Measurements from ENCODE around the gene GBX1. TPM values are rescaled to one million over a fixed set of nuclear protein-coding genes. Genes with fewer than 3 reads are reported as not detected.

Gene GBX1
- total and polyA plus RNA-seq, 2 of the 4 experiments (the other 2 are of a cell fraction), result not detected

DNA sequence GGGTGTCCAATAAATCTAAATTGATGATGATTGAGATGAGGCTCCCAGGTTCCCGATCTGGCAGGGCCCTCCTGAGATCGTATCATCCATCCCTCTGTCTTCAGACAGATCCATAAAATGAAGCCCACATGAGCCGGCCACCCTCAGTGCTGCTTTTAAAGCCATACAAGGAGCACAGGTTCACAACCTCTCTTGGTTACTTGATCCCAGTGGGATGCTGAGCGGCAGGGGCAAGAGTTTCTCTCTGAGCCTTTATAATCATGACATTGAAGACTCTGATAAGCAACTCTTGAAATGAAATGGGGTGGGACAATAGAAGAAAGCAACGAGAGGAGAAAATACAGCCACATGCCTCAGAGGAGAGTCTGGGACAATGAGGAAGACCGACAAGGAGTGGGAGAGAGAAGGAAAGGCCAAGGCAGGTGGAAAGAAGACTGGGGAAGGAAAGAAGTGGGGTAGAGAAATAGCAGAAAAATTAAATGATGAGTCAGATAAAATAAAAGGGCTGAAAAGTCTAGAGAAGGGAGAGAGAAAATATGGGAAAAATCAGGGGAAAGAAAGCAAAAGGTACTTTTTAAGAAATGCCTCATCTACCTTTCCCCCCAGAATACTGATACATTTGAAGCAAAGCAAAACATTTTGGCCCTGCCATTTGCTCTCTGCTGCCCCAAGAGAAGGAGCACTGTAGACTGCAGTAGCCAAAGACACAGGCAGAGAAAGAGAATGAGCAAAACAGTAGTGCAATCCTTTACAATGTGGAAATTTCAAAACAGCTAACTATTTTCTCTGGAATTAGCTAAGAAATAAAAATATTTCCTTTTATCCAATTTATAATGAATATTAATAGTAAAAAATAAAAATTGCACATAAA lies 14.6 kb downstream of the GBX1 start:
- no peak overlapping the region for H3K4me2 ChIP-seq (ENCODE audit: low read depth, low read length)
- intact Hi-C loops (cut with micrococcal nuclease) (no loop called here), dilution Hi-C loops (cut with HindIII; ENCODE audit: low sequenced_read_pairs, unreplicated experiment) (no loop called here), in situ Hi-C loops (cut with MboI; ENCODE audit: low sequenced_read_pairs) (no loop called here)
- no peak overlapping the region for H3K9ac ChIP-seq (ENCODE audit: low read depth, low read length)
- H3K4ac ChIP-seq (ENCODE audit: low read depth, low read length), result no peak overlapping the region
- H3K36me3 ChIP-seq (ENCODE audit: control insufficient read depth, insufficient read depth, low read length), result no peaks in the 10 kb centered on the region
- ChIA-PET POLR2A (ENCODE audit: unreplicated experiment) (interaction anchor here (0.7 kb wide), 1 partner anchor 953 kb away, joined by 6 read pairs; no protein-coding TSS in a partner anchor), CTCF (interaction anchor here (0.7 kb wide), 1 partner anchor 34 kb away, joined by 3 read pairs; the partner anchor contains the start of gene ASB10)
- peaks cover 72% of the 10 kb centered on the region for H3K27me3 ChIP-seq (ENCODE audit: control insufficient read depth, insufficient read depth, low read length)
- H2BK5ac ChIP-seq (ENCODE audit: low read depth, low read length, poor library complexity, severe bottlenecking), result no peak overlapping the region
- H2AK9ac ChIP-seq (replicated peaks; ENCODE audit: low read depth, low read length, poor library complexity), result no peak overlapping the region
- no peak for TF ChIP-seq SMC3 (IDR thresholded peaks at IDR 0.05; ENCODE audit: low read depth, low read length)
- peak; percentile 63 for TF ChIP-seq MAFK (IDR thresholded peaks at IDR 0.05; ENCODE audit: low read depth, low read length)
- H2AFZ ChIP-seq (replicated peaks; ENCODE audit: low read length, poor library complexity), result no peak overlapping the region
- no peaks in the 10 kb centered on the region for H3K4me1 ChIP-seq (ENCODE audit: control insufficient read depth, insufficient read depth, low read length)
- ATAC-seq (ENCODE audit: low read depth) (no peak), DNase-seq (no peak)
- H3K4me3 ChIP-seq (ENCODE audit: insufficient read depth, low read depth, low read length), result no peak overlapping the region
- no peak overlapping the region for H2BK15ac ChIP-seq (ENCODE audit: low read depth, low read length)
- no peak overlapping the region for H4K8ac ChIP-seq (ENCODE audit: low read depth in 2 of 2, low read length in 2 of 2)
- H3K23ac ChIP-seq (ENCODE audit: low read depth, low read length), result no peak overlapping the region; the same call in 1 of the 2 replicates
- H3K9me3 ChIP-seq (ENCODE audit: control insufficient read depth, insufficient read depth, low read length), result no peaks in the 10 kb centered on the region
- H3K79me1 ChIP-seq (ENCODE audit: low read depth in 1 of 2, low read length in 2 of 2), result no peaks in the 10 kb centered on the region
- H3K56ac ChIP-seq (ENCODE audit: extremely low read depth, insufficient read depth, low read length), result no peak overlapping the region
- no peak overlapping the region for H4K91ac ChIP-seq (ENCODE audit: insufficient read depth, low read depth, low read length)
- no peak overlapping the region for H2BK20ac ChIP-seq (ENCODE audit: low read depth, low read length)
- no peak overlapping the region for H3K18ac ChIP-seq (ENCODE audit: low read depth, low read length)
- H2BK120ac ChIP-seq (ENCODE audit: low read depth, low read length), result no peak overlapping the region
- H2AK5ac ChIP-seq (ENCODE audit: low read depth, low read length), result no peak overlapping the region
- BruUV-seq (replicated peaks), result no TSS peak
- H4K20me1 ChIP-seq (ENCODE audit: insufficient read depth, low read length), result no peaks in the 10 kb centered on the region
- H3K14ac ChIP-seq (replicated peaks; ENCODE audit: low read depth, low read length), result no peak overlapping the region
- H4K5ac ChIP-seq (ENCODE audit: low read depth, low read length), result no peak overlapping the region
- WGBS, 2 experiments (ENCODE audit: extremely low coverage in 2 of 2, insufficient read length in 1 of 2), result 34% methylated on average over 3 of the region's 6 CpGs; no CpG with 5 or more reads in 1 of the 2 experiments
- no peaks in the 10 kb centered on the region for H3K9me1 ChIP-seq (ENCODE audit: insufficient read depth, low read length)
- H3K27ac ChIP-seq (ENCODE audit: insufficient read depth, low read length), result no peak overlapping the region
